ENCODE measurements around the gene ZCCHC24. TPM values are rescaled to one million over a fixed set of nuclear protein-coding genes. Genes with fewer than 3 reads are reported as not detected.

Gene ZCCHC24
- polyA plus RNA-seq, 1 of the 3 experiments (the other 2 are of a cell fraction) = 15.8 TPM

- Histone ChIP-seq H3K27me3 (ENCODE audit: insufficient read depth) (no peaks in the 10 kb centered on the region), H3K9me3 (no peaks in the 10 kb centered on the region), H3K9me2 (no peaks in the 10 kb centered on the region), H4K20me1 (ENCODE audit: insufficient read depth) (no peaks in the 10 kb centered on the region), H3K4me1 (ENCODE audit: control insufficient read depth in 1 of 2, insufficient read depth in 2 of 2, low read depth in 1 of 2, low read length in 1 of 2) (peaks cover 14 to 29% of the 10 kb centered on the region in 2 experiments), H3K4me3 (ENCODE audit: low read depth in 2 of 2, low read length in 1 of 2) (no peak overlapping the region), H3K27ac (ENCODE audit: low read depth in 2 of 2, low read length in 1 of 2) (peak overlapping the region; percentile 88 to 90; a peak in 2 of 4 replicates), H3K79me2 (ENCODE audit: insufficient read depth) (no peaks in the 10 kb centered on the region), H3K9ac (no peak overlapping the region), H3K36me3 (replicated peaks in 1 of 2; ENCODE audit: control insufficient read depth in 1 of 2, insufficient read depth in 2 of 2, low read length in 1 of 2) (no peaks in the 10 kb centered on the region), H3K4me2 (peak overlapping the region; percentile 57; the same call in 1 of the 2 replicates), H2AFZ (ENCODE audit: low read depth) (peak overlapping the region; percentile 60; the same call in 1 of the 2 replicates), H3F3A (replicated peaks; ENCODE audit: insufficient read depth) (peaks cover 23% of the 10 kb centered on the region)
- 86% methylated on average over 4 of the region's 4 CpGs for WGBS (ENCODE audit: low lambda C conversion rate)
- ChIA-PET CTCF (interaction anchor here (1.0 to 1.5 kb wide), 3 partner anchors 15 to 109 kb away, joined by 3 to 8 read pairs (median 6); no protein-coding TSS in a partner anchor), POLR2A (no interaction called here)
- DNase-seq = no peak
- TF ChIP-seq USF1 (IDR thresholded peaks at IDR 0.05; ENCODE audit: borderline replicate concordance, low read depth) = no peak
- TF ChIP-seq REST (IDR thresholded peaks at IDR 0.05; ENCODE audit: low read depth, low read length) = no peak
- no peak for TF ChIP-seq GATA2 (CRISPR knock-in tag; IDR thresholded peaks at IDR 0.05)
- TF ChIP-seq FOSL2 (IDR thresholded peaks at IDR 0.05; ENCODE audit: borderline replicate concordance, low read depth) = no peak
- TF ChIP-seq SMC3 (IDR thresholded peaks at IDR 0.05; ENCODE audit: low read depth, low read length) = no peak
- no peak for TF ChIP-seq NRF1 (IDR thresholded peaks at IDR 0.05; ENCODE audit: low read depth, low read length)
- TF ChIP-seq RCOR1 (IDR thresholded peaks at IDR 0.05; ENCODE audit: low read length) = no peak
- TF ChIP-seq TEAD4 (IDR thresholded peaks at IDR 0.05; ENCODE audit: borderline replicate concordance, insufficient read depth) = no peak
- no peak for TF ChIP-seq USF2 (IDR thresholded peaks at IDR 0.05; ENCODE audit: borderline replicate concordance, low read depth, low read length)
- TF ChIP-seq PBX3 (IDR thresholded peaks at IDR 0.05) = no peak
- TF ChIP-seq RFX5 (IDR thresholded peaks at IDR 0.05; ENCODE audit: low read length) = no peak
- TF ChIP-seq FOXM1 (IDR thresholded peaks at IDR 0.05; ENCODE audit: low read depth) = no peak
- no peak for TF ChIP-seq MXI1 (IDR thresholded peaks at IDR 0.05; ENCODE audit: low read depth, low read length)
- TF ChIP-seq FOXJ3 (CRISPR knock-in tag; IDR thresholded peaks at IDR 0.05) = no peak
- no peak for TF ChIP-seq NFIC (IDR thresholded peaks at IDR 0.05; ENCODE audit: borderline replicate concordance)
- TF ChIP-seq TAF1 (IDR thresholded peaks at IDR 0.05; ENCODE audit: borderline replicate concordance, low read depth, low read length) = no peak
- no peak for TF ChIP-seq CTCF (IDR thresholded peaks at IDR 0.05)
Observed at GRCh38 chr10:79482741-79483140, 37.3 kb upstream of the ZCCHC24 start.

Measured in SK-N-SH (cell line).